H1 (cell line): ENCODE results near the gene DNASE1L1. TPM values are rescaled to one million over a fixed set of nuclear protein-coding genes. Genes with fewer than 3 reads are reported as not detected.

Source experiments
- CTCF ChIA-PET: fragments of 300-600 bp; sonication (Branson Sonifier 250); formaldehyde crosslinking; loops from one replicate; lab custom pipeline; 2021; ENCODE audit not compliant: partially characterized antibody; lab: Charles Lee
- POLR2A ChIA-PET: fragments of 300-600 bp; sonication (Branson Sonifier 250); formaldehyde crosslinking; loops from one replicate; lab custom pipeline; 2021; ENCODE audit warnings: inconsistent platforms; ENCODE audit not compliant: partially characterized antibody; lab: Charles Lee
- DNase-seq, 2 experiments: peaks; one replicate each; pipeline versions ENCODE4 v3.0.0 to v3.0.0-alpha.2; 2010 to 2022; ENCODE audit warnings: low spot score in 2 of 2, low read depth in 1 of 2, mixed read lengths in 1 of 2
- FAIRE-seq: peaks from 2 replicates; lab custom pipeline; 2011; peaks lifted over from hg19 to GRCh38; lab: Jason Lieb, UNC
- H2AFZ ChIP-seq: 2 replicates; pipeline ENCODE4 v1.8.1; 2012; ENCODE audit warnings: low read length, inconsistent platforms
- H2AK5ac ChIP-seq: 2 replicates; pipeline ENCODE4 v1.6.1; 2013; ENCODE audit warnings: low read depth, low read length
- H2BK120ac ChIP-seq: replicated peaks from 2 replicates; pipeline ENCODE3; 2013; ENCODE audit warnings: low read depth, low read length, inconsistent platforms
- H2BK12ac ChIP-seq: 2 replicates; pipeline ENCODE4 v1.6.1; 2013; ENCODE audit warnings: low read depth, low read length
- H2BK15ac ChIP-seq: 2 replicates; pipeline ENCODE4 v1.6.1; 2013; ENCODE audit warnings: low read length
- H2BK20ac ChIP-seq: 2 replicates; pipeline ENCODE4 v1.6.1; 2013; ENCODE audit warnings: low read length
- H2BK5ac ChIP-seq: 2 replicates; pipeline ENCODE4 v1.6.1; 2013; ENCODE audit warnings: low read depth, low read length
- H3K14ac ChIP-seq: 2 replicates; pipeline ENCODE4 v1.6.1; 2013; ENCODE audit warnings: inconsistent platforms; ENCODE audit not compliant: insufficient read length
- H3K18ac ChIP-seq: 2 replicates; pipeline ENCODE4 v1.6.1; 2013; ENCODE audit warnings: low read length; ENCODE audit errors: extremely low read depth
- H3K23ac ChIP-seq: 2 replicates; pipeline ENCODE4 v1.6.1; 2013; ENCODE audit warnings: inconsistent platforms; ENCODE audit not compliant: insufficient read length
- H3K23me2 ChIP-seq: 2 replicates; pipeline ENCODE4 v1.6.1; 2013; ENCODE audit warnings: low read depth, low read length
- H3K27ac ChIP-seq: 2 replicates; pipeline ENCODE4 v1.6.1; 2011; ENCODE audit warnings: low read depth, low read length, inconsistent platforms
- H3K27me3 ChIP-seq, 4 experiments: replicated peaks in 1 of 4; 1 replicate in 1 of 4; 2 replicates in 3 of 4; pipeline versions ENCODE4 v1.6.1 to v1.8.1; 2011 to 2013; ENCODE audit warnings: low read length in 3 of 4, mild to moderate bottlenecking in 3 of 4, inconsistent platforms in 2 of 4, mixed read lengths in 2 of 4, moderate library complexity in 1 of 4; ENCODE audit not compliant: control insufficient read depth in 3 of 4, insufficient read depth in 3 of 4; ENCODE audit errors: extremely low read depth in 1 of 4
- H3K36me3 ChIP-seq, 4 experiments: 2 replicates each; pipeline versions ENCODE4 v1.6.1 to v1.8.1; 2011 to 2013; ENCODE audit warnings: mild to moderate bottlenecking in 4 of 4, low read length in 3 of 4, moderate library complexity in 2 of 4, control low read depth in 1 of 4, inconsistent platforms in 1 of 4; ENCODE audit not compliant: insufficient read depth in 4 of 4, control insufficient read depth in 2 of 4
- H3K4ac ChIP-seq: replicated peaks from 2 replicates; pipeline ENCODE3; 2013; ENCODE audit warnings: low read length, low read depth, mixed read lengths, inconsistent platforms; ENCODE audit not compliant: insufficient read length
- H3K4me1 ChIP-seq, 4 experiments: replicated peaks in 1 of 4; 1 replicate in 1 of 4; 2 replicates in 3 of 4; pipeline versions ENCODE4 v1.6.1 to v1.8.1; 2011 to 2013; ENCODE audit warnings: low read length in 3 of 4, inconsistent platforms in 2 of 4, mixed read lengths in 1 of 4; ENCODE audit not compliant: insufficient read depth in 4 of 4, control insufficient read depth in 3 of 4
- H3K4me2 ChIP-seq, 2 experiments: 2 replicates each; pipeline versions ENCODE4 v1.6.1 to v1.8.1; 2011 to 2013; ENCODE audit warnings: low read depth in 2 of 2, low read length in 2 of 2, control low read depth in 1 of 2, inconsistent platforms in 1 of 2, mild to moderate bottlenecking in 1 of 2; ENCODE audit not compliant: insufficient read depth in 1 of 2
- H3K4me3 ChIP-seq, 4 experiments: fragments of 200-600, 300-600 bp in 1 of 4; sonication (generic), shearing (Covaris generic), sonication (Bioruptor Twin) in 1 of 4; 2 replicates each; pipeline versions ENCODE4 v1.5.1 to v1.8.1; 2011 to 2016; ENCODE audit warnings: low read length in 4 of 4, low read depth in 3 of 4, control low read depth in 2 of 4, inconsistent platforms in 2 of 4, mild to moderate bottlenecking in 2 of 4, mixed read lengths in 1 of 4, moderate library complexity in 1 of 4; ENCODE audit not compliant: insufficient read depth in 2 of 4; ENCODE audit errors: extremely low read depth in 1 of 4
- H3K56ac ChIP-seq: replicated peaks from 2 replicates; pipeline ENCODE3; 2013; ENCODE audit warnings: low read depth, mild to moderate bottlenecking, mixed read lengths, low read length, inconsistent platforms; ENCODE audit not compliant: insufficient read length
- H3K79me1 ChIP-seq: 2 replicates; pipeline ENCODE4 v1.6.1; 2013; ENCODE audit warnings: low read depth, low read length, control low read depth
- H3K79me2 ChIP-seq, 2 experiments: 2 replicates each; pipeline versions ENCODE4 v1.6.1 to v1.8.1; 2012 to 2013; ENCODE audit warnings: low read length in 2 of 2, mild to moderate bottlenecking in 2 of 2, inconsistent platforms in 1 of 2; ENCODE audit not compliant: insufficient read depth in 2 of 2, control insufficient read depth in 1 of 2
- H3K9ac ChIP-seq, 4 experiments: replicated peaks in 1 of 4; 1 replicate in 1 of 4; 2 replicates in 3 of 4; pipeline versions ENCODE4 v1.6.1 to v1.8.1; 2011 to 2013; ENCODE audit warnings: low read depth in 3 of 4, low read length in 3 of 4, control low read depth in 2 of 4, mild to moderate bottlenecking in 2 of 4, moderate library complexity in 2 of 4, inconsistent platforms in 1 of 4; ENCODE audit errors: extremely low read depth in 1 of 4
- H3K9me3 ChIP-seq, 2 experiments: 2 replicates each; pipeline versions ENCODE4 v1.6.1 to v1.8.1; 2012 to 2013; ENCODE audit warnings: mild to moderate bottlenecking in 2 of 2, moderate library complexity in 2 of 2, control low read depth in 1 of 2, inconsistent platforms in 1 of 2, low read depth in 1 of 2, low read length in 1 of 2, mixed read lengths in 1 of 2; ENCODE audit not compliant: insufficient read depth in 2 of 2
- H4K20me1 ChIP-seq, 2 experiments: replicated peaks in 1 of 2; 2 replicates each; pipeline versions ENCODE3 to v1.8.1; 2011 to 2013; ENCODE audit warnings: inconsistent platforms in 2 of 2, low read length in 2 of 2, mild to moderate bottlenecking in 1 of 2; ENCODE audit not compliant: insufficient read depth in 2 of 2, control insufficient read depth in 1 of 2
- H4K5ac ChIP-seq: 2 replicates; pipeline ENCODE4 v1.6.1; 2013; ENCODE audit warnings: low read length, low read depth, mixed read lengths, inconsistent platforms; ENCODE audit not compliant: insufficient read length
- H4K8ac ChIP-seq: 2 replicates; pipeline ENCODE4 v1.8.0; 2013; ENCODE audit warnings: mild to moderate bottlenecking, moderate library complexity, low read length, inconsistent platforms; ENCODE audit not compliant: insufficient read depth; ENCODE audit errors: extremely low read depth
- H4K91ac ChIP-seq: replicated peaks from 2 replicates; pipeline ENCODE3; 2013; ENCODE audit warnings: low read length, mixed read lengths, inconsistent platforms; ENCODE audit not compliant: insufficient read length
- CEBPB ChIP-seq: IDR thresholded peaks from 2 replicates; pipeline ENCODE4 v1.6.1; 2012; ENCODE audit warnings: low read depth, low read length
- CHD2 ChIP-seq: IDR thresholded peaks from 2 replicates; pipeline ENCODE4 v1.6.1; 2012; ENCODE audit warnings: low read length, improper control_type of control experiment
- SP4 ChIP-seq: IDR thresholded peaks from 2 replicates; pipeline ENCODE4 v1.6.1; 2012; ENCODE audit warnings: low read length, inconsistent platforms
- TAF7 ChIP-seq: optimal IDR thresholded peaks from 2 replicates; pipeline ENCODE3; 2011; ENCODE audit warnings: low read depth, mild to moderate bottlenecking, inconsistent platforms, low read length, moderate library complexity, borderline replicate concordance
- WGBS, 2 experiments: shearing (Covaris generic) in 1 of 2; methylation state at CpG; one replicate each; pipeline versions ENCODE4 v1.1.6 to v1.1.7; 2013 to 2015; ENCODE audit warnings: low lambda C conversion rate in 2 of 2, mixed read lengths in 2 of 2, inconsistent platforms in 1 of 2, low coverage in 1 of 2, missing lambda C conversion rate in 1 of 2; ENCODE audit not compliant: insufficient replicate concordance in 2 of 2, insufficient coverage in 1 of 2, insufficient read length in 1 of 2; ENCODE audit errors: extremely low coverage in 1 of 2, missing lambda C conversion rate in 1 of 2; 5-methylcytosine and 5-hydroxymethylcytosine counted together
- polyA plus RNA-seq, 7 experiments: library from polyadenylated mRNA; depleted of rRNA in 3 of 7; stranded (reverse) in 5 of 7; unstranded in 2 of 7; fragments of >200 nt in 5 of 7; fragments of 200-250 nt in 2 of 7; gene quantifications; 1 replicate in 5 of 7; 2 replicates in 1 of 7; 4 replicates in 1 of 7; pipeline versions ENCODE4 v1.2.1 to v1.2.3, GENCODE V29; 2011 to 2013; ENCODE audit warnings: missing spikeins in 2 of 7, mixed read lengths in 2 of 7
- total RNA-seq: library from RNA; stranded (reverse); fragmentation: NEBNext Ultra II Directional; extraction: Animal tissue kit (Norgen Biotek cat#: 25700); gene quantifications from 2 replicates; pipeline ENCODE4 v1.2.1, GENCODE V29; 2021
- TF ChIP-seq, protein P1 (sequence below): IDR thresholded peaks from 2 replicates; pipeline ENCODE4 v1.6.1; 2012; ENCODE audit warnings: low read length, inconsistent platforms
- TF ChIP-seq, protein P2 (sequence below): IDR thresholded peaks from 2 replicates; pipeline ENCODE4 v1.6.1; 2012; ENCODE audit warnings: inconsistent platforms
- TF ChIP-seq, protein P3 (sequence below): IDR thresholded peaks from 2 replicates; pipeline ENCODE4 v1.6.1; 2011; ENCODE audit warnings: low read length, improper control_type of control experiment

DNASE1L1 gene
- total and polyA plus RNA-seq, 2 of the 8 experiments (the other 6 are each of a cell fraction or from before 2014, with no cell fraction given) = 8.7 to 30.0 TPM

DNA sequence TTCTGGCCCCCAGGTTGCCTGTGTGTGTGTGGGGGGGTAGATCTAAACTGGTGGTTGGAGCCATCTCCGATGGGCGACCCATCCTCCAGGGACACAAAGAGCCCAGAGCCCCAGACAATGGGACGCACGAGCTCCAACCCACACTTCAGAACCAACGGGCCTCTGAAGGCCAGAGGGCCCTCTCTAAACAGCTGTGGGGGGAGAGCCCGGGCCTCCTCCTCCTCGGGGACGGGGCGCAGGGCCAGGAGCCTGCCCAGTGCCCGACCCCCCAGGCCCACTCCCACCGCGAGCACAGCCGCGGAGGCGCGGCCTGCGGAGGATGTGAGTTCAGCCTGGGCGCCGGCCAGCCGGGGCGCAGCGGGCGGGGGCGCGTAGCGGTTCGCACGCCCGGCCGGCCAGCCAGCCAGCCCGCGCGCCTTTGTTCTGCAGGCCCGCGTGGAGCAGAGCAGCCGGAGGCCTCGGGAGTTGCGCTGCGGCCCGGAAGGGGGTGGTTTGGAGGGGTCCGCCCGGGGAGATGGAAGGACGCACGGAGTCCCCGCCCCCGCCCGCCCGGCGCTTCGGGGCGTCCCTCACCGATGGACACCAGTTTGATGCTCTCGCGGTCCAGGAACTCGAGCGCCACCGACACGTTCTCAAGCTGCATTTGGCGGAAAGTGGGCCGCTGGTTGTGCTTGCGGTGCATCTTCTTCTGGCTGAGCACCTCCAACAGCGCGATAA, 38.6 kb downstream of the DNASE1L1 start:
- H2BK5ac ChIP-seq = peak overlapping the region; percentile 96
- H3K9ac ChIP-seq = peak overlapping the region; percentile 92 to 97 (median 94)
- no peak overlapping the region for H3K23ac ChIP-seq
- no peak overlapping the region for H2BK20ac ChIP-seq
- peak overlapping the region; percentile 93 for H4K8ac ChIP-seq
- no peak overlapping the region for H2BK15ac ChIP-seq
- peak overlapping the region; percentile 82 for H3K56ac ChIP-seq
- ChIA-PET POLR2A (interaction anchor here (0.6 to 11.8 kb wide), 13 partner anchors 11 to 399 kb away, joined by 3 to 348 read pairs (median 3); partner anchors contain the start of genes DNASE1L1, EMD, HCFC1 and RPL10), CTCF (interaction anchor here (0.5 kb wide), 1 partner anchor 166 kb away, joined by 3 read pairs; no protein-coding TSS in a partner anchor)
- H3K27ac ChIP-seq = peak overlapping the region; percentile 97
- FAIRE-seq (no peak), DNase-seq (no peak)
- 0 out of 2 replicates have a peak overlapping the region, but pooled peaks have one; percentile 50 for H2BK12ac ChIP-seq
- H4K5ac ChIP-seq = peak overlapping the region; percentile 67
- H3K18ac ChIP-seq = peak overlapping the region; percentile 90; the same call in 1 of the 2 replicates
- peak overlapping the region; percentile 48; the same call in 1 of the 2 replicates for H2AK5ac ChIP-seq
- H3K4me1 ChIP-seq = peaks cover 0 to 18% (median 11%) of the 10 kb centered on the region in 4 experiments; a peak in 6 of 7 replicates
- H3K4me2 ChIP-seq = peak overlapping the region; percentile 82 to 86
- H3K36me3 ChIP-seq = peaks cover 17 to 37% (median 26%) of the 10 kb centered on the region in 4 experiments
- 0% methylated on average over 4 of the region's 63 CpGs; no CpG with 5 or more reads in 1 of the 2 experiments for WGBS, 2 experiments
- peak overlapping the region; percentile 82 to 96 (median 90) for H3K4me3 ChIP-seq
- H4K91ac ChIP-seq = peak overlapping the region; percentile 91
- H3K27me3 ChIP-seq = no peaks in the 10 kb centered on the region; a peak in 2 of 7 replicates
- H4K20me1 ChIP-seq = peaks cover 11 to 20% of the 10 kb centered on the region in 2 experiments
- peaks cover 5% of the 10 kb centered on the region; the same call in 1 of the 2 replicates for H3K23me2 ChIP-seq
- no peaks in the 10 kb centered on the region for H3K9me3 ChIP-seq
- no peak overlapping the region for H2BK120ac ChIP-seq
- no peak overlapping the region for H3K14ac ChIP-seq
- H3K79me1 ChIP-seq = peaks cover 3% of the 10 kb centered on the region; the same call in 1 of the 2 replicates
- peaks cover 8 to 50% of the 10 kb centered on the region in 2 experiments; a peak in 3 of 4 replicates for H3K79me2 ChIP-seq
- H2AFZ ChIP-seq = no peak overlapping the region
- H3K4ac ChIP-seq = no peak overlapping the region
- TF ChIP-seq, protein P1, sequence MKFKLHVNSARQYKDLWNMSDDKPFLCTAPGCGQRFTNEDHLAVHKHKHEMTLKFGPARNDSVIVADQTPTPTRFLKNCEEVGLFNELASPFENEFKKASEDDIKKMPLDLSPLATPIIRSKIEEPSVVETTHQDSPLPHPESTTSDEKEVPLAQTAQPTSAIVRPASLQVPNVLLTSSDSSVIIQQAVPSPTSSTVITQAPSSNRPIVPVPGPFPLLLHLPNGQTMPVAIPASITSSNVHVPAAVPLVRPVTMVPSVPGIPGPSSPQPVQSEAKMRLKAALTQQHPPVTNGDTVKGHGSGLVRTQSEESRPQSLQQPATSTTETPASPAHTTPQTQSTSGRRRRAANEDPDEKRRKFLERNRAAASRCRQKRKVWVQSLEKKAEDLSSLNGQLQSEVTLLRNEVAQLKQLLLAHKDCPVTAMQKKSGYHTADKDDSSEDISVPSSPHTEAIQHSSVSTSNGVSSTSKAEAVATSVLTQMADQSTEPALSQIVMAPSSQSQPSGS = no peak; the same call in 1 of the 2 replicates
- TF ChIP-seq CEBPB (no peak), TAF7 (peak; percentile 7), SP4 (no peak), CHD2 (0 out of 2 replicates have a peak, but pooled peaks have one; percentile 6)
- TF ChIP-seq, protein P2, sequence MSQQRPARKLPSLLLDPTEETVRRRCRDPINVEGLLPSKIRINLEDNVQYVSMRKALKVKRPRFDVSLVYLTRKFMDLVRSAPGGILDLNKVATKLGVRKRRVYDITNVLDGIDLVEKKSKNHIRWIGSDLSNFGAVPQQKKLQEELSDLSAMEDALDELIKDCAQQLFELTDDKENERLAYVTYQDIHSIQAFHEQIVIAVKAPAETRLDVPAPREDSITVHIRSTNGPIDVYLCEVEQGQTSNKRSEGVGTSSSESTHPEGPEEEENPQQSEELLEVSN = no peak
- TF ChIP-seq, protein P3, sequence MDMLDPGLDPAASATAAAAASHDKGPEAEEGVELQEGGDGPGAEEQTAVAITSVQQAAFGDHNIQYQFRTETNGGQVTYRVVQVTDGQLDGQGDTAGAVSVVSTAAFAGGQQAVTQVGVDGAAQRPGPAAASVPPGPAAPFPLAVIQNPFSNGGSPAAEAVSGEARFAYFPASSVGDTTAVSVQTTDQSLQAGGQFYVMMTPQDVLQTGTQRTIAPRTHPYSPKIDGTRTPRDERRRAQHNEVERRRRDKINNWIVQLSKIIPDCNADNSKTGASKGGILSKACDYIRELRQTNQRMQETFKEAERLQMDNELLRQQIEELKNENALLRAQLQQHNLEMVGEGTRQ = 0 out of 2 replicates have a peak, but pooled peaks have one; percentile 24
